ENCODE measurements around the gene THEMIS.
"Not testable (repeated sequence)": the region's sequence is repeated elsewhere in the genome, so short reads cannot be mapped to it uniquely, and the experiment has no call there.

The THEMIS gene, protein sequence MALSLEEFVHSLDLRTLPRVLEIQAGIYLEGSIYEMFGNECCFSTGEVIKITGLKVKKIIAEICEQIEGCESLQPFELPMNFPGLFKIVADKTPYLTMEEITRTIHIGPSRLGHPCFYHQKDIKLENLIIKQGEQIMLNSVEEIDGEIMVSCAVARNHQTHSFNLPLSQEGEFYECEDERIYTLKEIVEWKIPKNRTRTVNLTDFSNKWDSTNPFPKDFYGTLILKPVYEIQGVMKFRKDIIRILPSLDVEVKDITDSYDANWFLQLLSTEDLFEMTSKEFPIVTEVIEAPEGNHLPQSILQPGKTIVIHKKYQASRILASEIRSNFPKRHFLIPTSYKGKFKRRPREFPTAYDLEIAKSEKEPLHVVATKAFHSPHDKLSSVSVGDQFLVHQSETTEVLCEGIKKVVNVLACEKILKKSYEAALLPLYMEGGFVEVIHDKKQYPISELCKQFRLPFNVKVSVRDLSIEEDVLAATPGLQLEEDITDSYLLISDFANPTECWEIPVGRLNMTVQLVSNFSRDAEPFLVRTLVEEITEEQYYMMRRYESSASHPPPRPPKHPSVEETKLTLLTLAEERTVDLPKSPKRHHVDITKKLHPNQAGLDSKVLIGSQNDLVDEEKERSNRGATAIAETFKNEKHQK

DNA sequence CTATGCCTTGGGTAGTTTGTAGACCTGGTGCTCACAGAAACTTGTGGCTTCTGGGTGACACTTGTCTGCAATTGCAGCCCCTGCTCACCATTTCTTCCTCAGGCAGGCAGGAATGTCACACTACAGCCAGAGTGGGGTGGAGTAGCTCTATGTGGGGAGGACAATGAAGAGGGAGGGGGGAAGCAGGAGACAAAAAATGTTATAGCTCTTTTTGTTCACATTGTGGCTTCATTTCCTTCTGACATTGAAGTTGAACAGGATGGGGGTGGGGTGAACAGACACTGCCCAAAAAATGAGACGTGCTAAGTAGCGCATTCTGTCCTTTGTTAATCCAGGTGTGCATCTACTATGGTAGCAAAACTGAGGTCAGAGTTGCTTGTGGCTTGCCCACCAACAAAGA lies at the start of gene THEMIS:
Gene THEMIS (minus strand): TSS at position 124 of the 400 bp plus-strand sequence. CDS start 126 bp downstream, outside the sequence.
- DNase-seq (ENCODE audit: low spot score): no peak

DNA sequence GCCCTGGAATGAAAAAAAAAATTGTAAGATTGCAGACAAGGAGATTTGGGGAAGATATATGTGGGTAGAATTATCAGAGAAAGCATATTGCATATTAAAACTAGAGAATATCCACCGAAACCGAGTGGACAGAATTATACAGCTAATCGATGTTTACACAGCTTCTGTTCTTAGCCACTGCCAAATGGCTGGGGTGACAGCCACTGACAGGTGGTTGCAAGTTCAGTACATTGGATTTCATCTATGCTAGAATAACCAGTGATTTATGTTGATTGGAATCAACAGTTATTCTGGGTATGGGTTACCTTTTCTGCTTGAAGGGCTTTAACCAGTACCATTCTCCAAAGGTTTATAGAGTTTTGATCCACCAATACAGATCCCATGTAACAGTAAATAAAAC lies 48.4 kb upstream of the THEMIS start:
- DNase-seq (ENCODE audit: low spot score): no peak

DNA sequence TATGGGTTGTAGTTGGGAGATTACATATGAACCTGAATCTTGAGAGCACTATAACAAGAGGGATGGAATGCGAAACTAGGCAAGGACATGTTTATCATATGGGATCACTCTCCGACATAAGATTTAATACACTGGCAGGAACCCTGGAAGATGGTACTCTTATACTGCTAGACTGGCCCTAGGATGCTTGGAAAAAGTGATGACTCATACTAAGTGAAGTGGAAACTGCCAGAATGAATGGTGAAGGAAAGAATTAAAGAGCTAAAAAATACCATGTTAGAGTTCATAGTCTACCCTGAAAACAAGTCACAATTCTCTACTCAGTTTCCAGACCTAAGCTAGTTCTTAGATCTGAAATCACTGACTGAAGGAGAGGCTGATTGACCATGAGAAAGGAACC lies 45.5 kb upstream of the THEMIS start:
- no peak for DNase-seq (ENCODE audit: low spot score)

DNA sequence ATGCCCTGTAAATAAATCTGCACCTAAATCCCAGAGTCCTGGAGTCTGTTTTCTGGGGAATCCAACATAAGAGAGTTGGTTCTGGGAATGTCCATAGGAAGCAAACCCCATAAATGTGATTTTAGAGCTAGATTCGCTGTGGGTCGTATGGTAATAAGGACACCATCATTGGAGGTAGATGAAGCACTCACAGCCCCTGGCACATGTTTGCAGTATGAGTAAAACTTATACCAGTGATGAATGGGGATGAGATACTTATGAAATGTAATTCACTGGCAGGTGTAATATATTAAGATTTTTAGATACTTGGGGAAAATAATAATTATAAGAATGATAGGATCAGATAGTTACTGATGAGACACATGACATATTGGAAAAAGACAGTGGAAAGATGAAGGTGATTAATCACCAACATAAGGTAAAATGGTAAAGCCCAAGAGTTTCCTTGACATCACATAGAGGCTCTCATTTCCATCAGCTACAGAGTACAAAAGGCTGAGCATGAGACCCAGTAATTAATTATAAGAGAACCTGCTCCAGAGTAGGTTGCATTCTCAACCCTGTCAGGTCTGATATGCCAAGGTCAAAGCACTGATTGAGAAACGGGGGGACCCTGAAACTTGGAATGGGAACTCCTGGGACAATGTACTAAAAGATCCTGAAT lies 44.7 kb upstream of the THEMIS start:
- no peak for DNase-seq (ENCODE audit: low spot score)

DNA sequence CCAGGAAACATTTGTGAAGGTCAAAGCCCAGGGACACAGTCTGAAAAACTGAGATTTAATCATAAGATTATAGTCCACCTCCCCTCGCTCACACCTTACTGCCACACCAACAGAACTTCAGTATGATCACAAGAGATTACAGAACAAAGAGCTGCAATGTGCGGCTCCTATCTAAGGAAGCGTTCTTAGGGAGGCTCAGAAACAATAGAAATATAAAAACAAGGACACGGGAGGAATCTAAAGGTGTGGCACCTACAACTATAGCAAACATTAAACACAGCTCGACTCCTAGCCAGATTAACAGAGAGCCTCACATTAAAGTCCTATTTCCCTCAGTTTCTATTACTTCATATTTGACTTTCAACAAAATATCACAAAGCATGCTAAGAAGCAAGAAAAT lies 40.4 kb upstream of the THEMIS start:
- DNase-seq (ENCODE audit: low spot score): no peak

DNA sequence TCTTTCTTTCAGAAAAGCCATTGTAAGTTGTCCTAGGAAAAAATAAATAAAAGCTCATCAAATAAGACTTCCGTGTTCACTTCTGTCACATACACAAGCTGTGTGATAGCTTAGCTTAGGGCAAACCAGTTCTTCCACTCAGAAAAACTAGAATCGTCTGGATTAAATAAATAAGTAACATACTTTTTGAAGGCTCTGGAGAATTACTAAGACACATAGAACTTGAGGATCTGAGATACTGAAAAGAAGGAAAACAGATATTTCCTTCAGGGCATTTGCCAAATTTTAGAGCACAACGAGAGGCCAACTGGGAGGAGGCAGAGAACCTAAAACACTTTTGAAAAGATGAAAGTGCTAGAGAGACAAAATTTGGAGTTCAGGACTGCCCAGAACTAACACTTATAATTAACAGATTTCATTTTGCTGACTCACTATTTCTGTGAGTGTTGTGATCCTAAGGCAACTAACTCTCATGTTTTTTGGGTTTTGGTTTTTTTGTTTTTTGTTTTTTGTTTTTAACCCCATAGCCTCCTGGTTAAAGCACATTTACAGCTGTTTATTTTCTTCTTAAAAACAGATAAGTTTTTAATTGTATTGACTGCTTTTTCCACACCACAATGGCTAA lies 38.7 kb upstream of the THEMIS start:
- DNase-seq (ENCODE audit: low spot score): no peak

DNA sequence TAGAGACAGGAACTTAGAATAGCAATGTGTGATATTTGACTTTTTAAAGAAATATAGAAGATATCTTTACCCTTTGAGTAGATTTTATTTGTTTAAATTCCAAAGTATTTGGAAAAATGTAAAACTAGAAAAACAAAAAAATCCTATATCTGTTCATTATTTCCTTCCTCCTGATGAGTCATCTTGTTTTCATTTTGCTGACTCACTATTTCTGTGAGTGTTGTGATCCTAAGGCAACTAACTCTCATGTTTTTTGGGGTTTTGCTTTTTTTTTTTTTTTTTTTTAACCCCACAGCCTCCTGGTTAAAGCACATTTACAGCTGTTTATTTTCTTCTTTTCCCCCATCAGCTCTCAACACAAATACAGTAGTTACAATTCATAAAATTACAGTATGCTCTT lies 37.8 kb upstream of the THEMIS start:
- DNase-seq (ENCODE audit: low spot score): no peak

DNA sequence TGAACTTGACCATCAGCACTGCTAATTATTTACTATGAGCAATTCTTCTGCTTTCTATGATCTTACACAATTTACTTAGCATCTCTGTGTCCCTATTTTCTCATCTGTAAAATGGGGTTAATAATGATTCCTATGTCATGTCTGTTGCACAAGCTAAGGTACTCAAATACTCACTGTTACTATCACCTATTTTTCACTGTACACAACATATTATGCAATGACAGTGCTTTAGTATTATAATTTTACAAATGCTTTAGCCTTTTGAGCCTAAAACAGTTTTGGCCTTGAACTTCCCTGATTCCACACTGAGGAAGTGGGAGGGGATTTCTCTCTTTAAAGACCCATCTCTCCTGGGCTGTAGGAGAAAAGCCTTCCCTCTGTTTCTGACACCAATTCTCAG lies 36.9 kb upstream of the THEMIS start:
- DNase-seq (ENCODE audit: low spot score): no peak

DNA sequence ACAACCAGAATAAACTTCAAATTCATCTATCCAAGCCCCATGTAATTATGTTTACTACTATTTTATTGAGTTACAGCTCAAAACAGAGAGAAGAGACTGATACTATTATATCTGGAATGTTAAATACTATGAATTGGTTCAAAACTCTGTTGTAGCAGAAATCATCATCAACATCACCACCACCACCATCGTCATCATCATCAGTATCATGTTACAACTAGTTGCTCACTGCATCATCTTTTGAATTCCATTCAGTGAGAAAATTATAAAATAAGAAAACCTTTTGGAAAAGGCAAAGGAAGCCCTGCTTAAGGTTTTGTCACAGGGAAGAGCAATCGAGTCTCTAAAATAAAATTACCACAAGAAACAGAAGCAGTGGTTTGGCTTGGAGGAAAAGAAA lies 36.2 kb upstream of the THEMIS start:
- no peak for DNase-seq (ENCODE audit: low spot score)

DNA sequence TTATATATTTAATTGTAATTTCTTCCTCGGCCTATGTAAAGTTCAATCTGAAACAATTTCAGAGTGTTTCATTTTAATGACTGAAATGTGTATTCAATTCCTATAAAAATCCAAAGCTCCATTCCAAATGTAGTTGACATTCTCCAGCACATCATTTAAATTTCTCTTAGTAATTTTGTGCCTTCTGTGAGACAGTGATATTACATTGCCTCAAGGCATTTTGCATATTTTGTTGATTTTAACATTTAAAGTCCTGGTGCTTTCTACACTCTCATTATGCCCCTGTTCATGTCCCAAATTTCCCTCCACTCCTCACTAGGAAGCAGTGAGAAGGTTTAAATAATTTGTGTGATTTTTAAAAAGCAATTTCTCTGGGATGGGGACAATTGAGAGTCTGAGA lies 34.1 kb upstream of the THEMIS start:
- DNase-seq (ENCODE audit: low spot score): no peak

DNA sequence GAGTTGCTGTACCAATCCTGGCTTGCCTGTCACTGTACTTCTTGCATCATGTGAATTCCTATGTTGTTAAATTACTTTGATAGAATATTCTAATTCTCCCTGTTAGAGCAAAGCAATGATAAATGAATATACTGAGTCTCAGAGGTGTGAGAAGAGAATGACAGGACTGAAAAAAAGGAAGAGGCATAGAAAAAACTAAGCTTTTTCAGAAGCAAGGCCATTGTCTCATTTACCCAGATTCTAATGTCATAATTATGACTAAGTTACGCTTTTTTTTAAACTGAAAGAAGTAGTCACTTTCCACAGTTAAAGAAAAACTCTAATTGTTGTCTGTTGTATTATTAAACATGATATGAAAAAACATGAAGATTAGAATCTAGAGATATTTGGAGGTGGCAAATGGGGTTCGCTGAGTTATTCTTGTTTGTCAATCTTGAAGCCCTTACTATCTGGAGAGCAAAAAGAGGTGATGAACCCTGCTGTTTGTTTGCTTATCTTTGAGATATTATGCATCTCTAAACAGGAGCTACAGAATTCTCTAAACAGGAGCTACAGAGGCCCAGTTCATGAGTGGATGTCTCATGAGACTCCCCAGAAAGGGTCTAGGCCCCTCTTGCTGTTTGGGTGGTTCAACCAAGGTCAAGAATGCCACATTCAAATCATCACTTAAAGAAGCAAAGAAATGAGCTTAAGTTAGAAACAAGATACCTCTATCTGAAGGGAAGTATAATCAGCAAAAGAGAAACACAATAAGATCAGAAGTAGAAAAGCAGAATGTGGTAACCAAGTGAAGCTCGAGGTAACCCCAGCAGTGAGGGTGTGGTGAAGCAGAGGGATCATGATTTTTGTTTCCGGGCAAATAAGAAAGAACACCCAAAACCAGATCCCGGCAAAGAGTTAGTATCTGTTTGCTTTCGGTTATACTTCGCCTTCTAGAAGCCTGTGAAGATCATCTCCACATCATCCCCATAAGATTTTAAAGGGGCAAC lies 33.3 kb upstream of the THEMIS start:
- DNase-seq (ENCODE audit: low spot score): no peak

DNA sequence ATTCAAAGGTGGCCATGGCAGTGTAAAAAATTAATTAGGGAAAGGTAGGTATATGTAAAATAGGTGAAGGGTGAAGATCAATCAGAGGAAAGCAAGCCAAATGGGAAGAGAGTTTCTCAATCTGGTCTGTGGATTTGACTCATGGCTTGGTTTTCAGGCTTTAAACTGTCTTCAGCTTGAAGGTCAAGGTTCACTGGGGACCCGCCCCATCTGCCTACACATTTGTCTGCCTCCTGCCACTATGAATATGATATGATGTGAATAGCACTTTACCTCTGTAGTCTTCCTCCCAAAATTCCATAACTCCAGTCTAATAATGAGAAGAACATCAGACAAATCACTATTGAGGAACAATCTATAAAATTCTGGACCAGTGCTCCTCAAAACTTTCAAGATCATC lies 32.3 kb upstream of the THEMIS start:
- DNase-seq (ENCODE audit: low spot score): no peak

DNA sequence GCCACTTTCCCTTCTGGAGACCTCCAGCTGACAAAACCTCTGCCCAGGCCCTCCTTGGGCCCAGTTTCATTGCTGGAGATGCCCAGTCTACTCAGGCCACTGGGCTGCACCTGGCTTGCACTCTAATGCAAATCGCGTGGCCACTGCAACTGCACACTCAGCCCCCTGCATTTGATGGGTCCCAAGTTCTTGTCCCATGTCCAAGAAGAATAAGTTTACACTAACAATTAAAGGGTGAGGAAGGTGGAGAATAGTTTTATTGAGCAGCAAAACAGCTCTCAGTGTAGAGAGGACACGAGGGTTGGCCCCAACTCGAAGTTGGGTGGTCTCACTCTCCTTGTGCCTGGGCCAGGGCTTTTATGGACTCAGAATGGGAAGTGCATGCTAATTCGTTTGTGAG lies 31.9 kb upstream of the THEMIS start:
- DNase-seq (ENCODE audit: low spot score): no peak

DNA sequence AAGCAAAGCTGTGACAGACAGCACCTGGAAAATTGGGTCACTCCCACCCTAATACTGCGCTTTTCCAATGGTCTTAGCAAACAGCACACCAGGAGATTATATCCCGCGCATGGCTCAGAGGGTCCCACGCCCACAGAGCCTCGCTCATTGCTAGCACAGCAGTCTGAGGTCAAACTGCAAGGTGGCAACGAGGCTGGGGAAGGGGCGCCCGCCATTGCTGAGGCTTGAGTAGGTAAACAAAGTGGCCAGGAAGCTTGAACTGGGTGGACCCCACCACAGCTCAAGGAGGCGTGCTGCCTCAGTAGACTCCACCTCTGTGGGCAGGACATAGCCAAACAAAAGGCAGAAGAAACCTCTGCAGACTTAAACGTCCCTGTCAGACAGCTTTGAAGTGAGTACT lies 25.6 kb upstream of the THEMIS start:
- not testable (repeated sequence) for DNase-seq (ENCODE audit: low spot score)

DNA sequence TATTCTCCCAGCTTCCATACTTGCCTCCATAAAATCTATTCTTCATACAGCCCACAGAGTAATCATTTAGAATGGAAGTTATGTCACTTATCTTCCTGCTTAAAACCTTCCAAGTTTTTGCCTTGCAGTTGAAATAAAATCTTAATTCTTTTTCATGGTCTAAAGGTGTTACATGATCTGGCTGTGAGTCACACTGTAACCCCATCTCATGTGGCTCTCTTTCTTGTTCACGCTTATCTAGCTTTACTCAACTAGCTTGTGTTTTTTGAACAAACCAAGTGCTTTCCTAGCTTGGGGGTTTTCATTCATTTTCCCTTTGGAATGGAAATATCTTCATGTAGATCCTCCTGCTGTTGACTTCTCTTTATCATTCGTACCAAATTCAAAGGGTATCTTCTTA lies 23.6 kb upstream of the THEMIS start:
- DNase-seq (ENCODE audit: low spot score): no peak

DNA sequence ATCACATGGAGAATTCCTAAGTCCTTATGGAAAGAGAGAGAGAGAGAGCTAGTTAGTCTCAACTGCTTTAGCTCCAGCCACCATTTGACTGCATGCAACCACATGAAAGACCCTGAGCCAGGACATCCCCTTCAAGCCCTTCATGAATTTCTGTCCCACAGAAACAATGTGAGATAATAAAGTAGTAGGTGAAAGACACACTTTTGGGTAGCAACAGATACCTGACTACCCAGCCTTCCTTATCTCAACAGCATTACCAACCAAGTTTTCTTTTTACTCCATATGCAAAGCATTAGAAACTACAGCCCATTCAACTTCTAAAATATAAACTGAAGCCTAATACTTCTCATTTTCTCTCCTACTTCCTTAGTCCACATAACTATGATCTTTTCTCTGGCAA lies 23.2 kb upstream of the THEMIS start:
- no peak for DNase-seq (ENCODE audit: low spot score)

DNA sequence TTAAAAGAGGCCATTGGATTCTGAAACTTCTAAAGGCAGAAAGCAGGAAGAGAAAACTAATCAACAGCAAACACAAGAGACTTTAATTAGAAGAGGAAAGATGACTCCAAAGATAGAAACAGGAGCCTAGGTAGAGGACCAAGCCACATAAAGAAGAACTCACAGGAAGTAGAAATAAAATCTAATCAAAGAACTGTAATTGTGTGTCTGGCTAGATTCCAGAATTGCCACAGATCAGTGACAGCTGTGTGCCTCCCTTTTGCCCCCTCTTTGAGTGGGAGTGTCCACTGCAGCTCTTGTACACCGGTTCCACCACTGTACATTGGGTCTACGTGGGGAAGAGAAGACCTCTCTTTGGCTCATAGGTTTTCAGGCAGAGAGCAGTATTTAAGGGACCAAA lies 22.3 kb upstream of the THEMIS start:
- no peak for DNase-seq (ENCODE audit: low spot score)

DNA sequence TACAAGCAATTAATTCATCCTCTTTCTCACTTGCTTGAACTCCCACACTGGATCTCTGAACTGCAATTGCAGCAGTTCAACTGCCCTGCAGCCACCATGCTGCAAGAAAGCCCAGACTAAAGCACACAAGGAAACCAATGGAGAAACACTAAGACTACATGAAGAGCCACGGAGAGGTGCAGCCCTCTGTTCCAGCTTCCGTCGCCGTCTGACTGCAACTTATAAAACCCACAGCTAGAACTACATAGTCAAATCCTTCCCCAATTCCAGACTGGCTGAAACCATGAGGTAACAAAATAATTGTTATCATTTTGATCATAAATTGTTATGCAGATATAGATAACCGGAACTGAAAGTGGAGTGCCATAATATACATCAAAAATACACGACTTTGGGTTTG lies 21.1 kb upstream of the THEMIS start:
- no peak for DNase-seq (ENCODE audit: low spot score)

DNA sequence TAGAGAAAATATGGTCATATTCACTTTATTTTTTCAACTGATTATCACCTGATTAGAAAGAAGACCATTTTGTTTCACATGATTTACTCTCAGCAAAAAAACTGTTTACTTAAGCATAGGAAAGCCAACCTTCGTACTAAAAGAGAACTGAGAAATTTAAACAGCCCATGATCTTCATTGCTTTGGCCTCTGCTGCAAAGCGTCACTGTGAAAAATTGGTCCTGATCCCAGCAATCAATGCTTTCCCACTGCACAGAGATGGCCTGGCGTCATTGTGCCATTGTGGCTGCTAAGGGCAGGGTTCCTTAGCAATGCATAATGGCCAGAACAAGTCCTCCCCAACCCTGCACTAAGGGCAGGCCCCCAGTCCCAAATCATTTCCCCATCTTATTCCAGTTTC lies 19.9 kb upstream of the THEMIS start:
- no peak for DNase-seq (ENCODE audit: low spot score)

DNA sequence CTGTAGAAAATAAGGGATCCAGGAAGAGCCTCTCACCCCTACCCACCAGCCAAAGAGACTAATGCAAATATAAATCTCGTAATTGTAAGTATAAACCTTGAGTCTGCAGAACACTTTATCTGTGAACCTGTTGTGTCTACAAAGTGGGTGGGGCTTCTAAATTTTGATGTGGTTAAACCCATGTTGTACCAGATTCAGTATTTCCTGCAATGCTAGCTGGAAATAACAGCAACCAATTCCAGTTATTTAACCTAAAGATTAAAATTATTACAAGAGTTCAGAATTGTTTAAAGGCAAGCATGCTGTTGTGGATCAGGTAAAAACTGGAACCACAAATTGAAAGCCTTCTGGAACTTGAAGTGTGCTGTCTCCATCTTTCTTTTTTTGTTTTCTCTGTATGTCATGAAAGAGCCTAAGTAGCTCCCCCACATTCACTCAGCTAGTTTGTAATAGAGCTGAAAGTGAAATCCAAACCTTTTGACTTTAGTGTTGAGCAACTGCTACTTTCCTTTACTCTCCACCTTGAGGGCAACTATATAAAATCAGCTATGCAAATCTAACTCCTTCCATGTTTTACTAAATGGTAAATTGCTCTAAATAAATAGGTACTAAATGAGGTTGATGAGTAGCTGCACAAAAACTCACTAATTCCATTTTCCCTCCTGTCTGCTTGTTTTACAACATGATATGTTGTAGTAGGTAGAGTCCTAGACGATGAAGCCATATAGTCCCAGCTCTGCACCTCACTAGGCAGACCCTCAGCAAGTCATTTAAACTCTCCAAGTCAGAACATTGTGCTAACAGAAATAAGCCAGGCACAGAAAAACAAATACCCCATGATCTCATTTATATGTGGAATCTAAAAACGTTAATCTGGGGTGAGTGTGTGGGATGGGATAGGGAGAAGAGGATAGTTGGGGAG lies 17.9 kb upstream of the THEMIS start:
- DNase-seq (ENCODE audit: low spot score): no peak

DNA sequence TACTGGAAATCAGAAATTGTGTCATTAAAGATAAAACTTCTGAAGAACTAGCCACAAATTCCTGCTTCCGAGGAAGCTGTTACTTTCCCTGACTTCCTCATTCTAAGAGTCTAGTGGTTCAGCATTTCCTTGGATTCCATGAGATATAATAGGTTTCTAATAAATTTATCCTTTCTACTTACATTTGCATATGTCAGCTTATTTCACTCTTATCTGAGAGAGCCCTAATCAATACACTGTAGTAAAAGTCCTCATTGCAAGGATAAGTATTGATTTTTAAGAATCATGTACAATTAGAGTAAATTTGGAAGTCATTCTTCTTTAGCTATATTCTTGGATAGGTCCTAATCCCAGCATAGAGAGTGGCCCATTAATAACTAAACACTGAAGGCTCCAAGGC lies 16.9 kb upstream of the THEMIS start:
- no peak for DNase-seq (ENCODE audit: low spot score)

All from AG08396 (cell line).